ENCODE data around the gene ATP6AP1.

The ATP6AP1 gene

GRCh38 chrX:154471839-154472684 lies 43.6 kb downstream of the ATP6AP1 start:
- DNase-seq (ENCODE audit: low spot score), result no peak

DNA sequence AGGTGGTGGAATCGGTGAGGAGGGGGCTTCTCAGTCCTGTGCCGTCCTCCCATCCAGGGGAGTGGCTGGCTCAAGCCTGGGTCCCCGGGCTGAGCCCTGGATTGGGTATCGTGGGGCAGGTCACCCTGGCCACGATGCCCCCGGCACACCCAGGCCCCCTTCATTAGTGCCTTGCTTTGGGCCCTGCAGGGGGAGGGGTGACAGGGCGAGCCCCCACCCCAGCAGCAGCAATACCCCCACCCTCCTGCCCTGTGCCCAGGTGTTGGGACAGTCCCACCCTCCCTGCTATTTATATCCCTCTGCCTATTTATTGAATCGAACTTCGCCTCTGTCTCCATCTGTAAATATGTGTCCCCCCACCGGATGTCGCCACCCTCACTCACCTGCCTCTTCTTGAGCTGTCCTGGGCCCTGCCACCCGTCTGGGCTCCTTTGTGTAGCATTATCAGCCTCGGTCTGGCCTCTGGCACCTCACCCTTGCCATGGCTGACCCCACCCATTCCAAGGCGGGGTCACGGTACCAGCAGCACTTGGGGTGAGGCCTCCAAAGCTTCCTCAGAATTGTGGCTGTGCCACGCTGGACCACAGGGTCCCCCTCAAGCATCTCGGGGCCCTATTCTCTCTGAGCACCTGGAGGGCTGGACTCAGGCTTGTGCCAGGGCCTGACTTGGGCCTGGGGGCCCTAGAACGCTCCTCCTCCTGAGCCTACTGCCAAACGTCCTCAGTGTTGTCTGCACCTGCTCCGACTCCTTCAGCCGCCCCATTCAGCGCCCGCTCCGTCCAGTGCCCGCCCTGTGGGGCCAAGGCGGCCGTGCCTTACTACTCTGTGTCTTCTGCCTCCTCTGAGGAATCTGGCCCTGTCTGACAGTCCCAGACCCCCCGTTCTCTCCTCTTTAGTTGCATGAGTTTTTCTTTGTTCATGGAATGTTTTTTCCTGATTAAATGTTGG lies 44.5 kb downstream of the ATP6AP1 start:
- DNase-seq (ENCODE audit: low spot score), result no peak

- no peak for DNase-seq (ENCODE audit: low spot score)
These were observed 45.2 kb downstream of the ATP6AP1 start for GRCh38 chrX:154473683-154474082.

DNA sequence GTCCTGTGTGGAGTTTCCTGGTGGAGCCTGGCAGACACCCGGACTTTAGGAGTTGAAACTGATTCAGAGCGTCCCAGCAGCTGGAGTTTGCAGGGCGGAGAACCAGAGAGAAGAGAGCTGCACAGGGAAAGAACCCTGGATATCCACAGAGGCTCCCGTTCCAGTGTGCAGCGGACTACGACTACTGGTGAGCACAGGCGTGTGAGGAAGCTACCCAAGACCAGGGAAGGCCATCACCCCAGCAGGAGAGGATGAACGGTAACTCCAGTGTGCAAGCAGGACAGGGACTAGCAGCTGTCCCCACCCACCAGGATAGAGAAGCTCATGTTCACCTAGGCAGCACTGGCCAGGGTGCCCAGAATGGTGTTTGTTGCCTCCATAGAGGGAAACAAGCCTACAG lies 48.3 kb downstream of the ATP6AP1 start:
- DNase-seq (ENCODE audit: low spot score), result no peak

DNA sequence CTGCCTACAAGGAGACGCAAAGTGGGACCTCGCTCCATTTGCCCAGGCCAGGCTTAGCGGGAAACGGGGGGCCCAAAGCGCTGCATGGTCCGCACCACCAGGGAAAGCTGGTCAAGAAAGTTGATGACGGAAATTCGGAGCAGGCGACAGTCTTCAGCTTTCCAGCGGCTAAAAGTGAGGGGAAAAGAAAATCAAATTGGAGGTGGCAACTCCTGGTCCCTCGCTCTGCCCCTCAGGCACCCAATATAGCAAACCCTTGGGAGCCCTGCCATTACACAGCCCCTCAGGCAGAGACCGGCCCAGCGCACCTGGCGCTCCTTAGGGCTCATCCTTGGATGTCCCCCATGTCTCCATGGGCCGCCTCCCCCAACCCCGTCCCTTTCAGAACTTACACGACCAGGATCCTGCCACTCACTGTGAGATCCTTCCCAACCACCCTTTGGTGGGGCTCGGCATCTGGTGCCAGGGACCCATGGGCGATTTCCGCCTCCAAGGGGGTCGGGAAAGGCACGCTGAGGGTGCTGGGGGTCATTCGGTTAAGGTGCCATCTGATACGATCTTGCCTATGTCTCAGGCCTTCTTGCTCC lies 49.5 kb downstream of the ATP6AP1 start:
- no peak for DNase-seq (ENCODE audit: low spot score)

- DNase-seq (ENCODE audit: low spot score), result peak; percentile 91
These were observed 50.5 kb downstream of the ATP6AP1 start, which contains the start of gene LAGE3 for GRCh38 chrX:154478728-154479622. Gene LAGE3, minus strand, starts transcription at chrX:154479281. Its CDS starts 366 bp downstream, at chrX:154478915.

DNA sequence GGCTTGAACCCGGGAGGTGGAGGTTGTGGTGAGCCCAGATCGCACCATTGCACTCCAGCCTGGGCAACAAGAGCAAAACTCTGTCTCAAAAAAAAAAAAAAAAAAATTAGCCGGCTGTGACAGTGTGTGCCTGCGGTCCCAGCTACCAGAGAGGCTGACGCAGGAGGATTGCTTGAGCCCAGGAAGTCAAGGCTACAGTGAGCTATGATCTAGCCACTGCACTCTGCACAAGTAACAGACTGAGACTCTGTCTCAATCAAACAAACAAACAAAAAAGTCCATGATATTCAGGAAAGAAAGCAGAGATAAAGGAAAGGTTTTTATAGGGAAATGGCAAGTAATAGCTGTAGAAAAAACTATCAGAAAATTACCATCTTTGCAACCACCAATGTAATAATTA lies 52.7 kb downstream of the ATP6AP1 start:
- no peak for DNase-seq (ENCODE audit: low spot score)

GRCh38 chrX:154481911-154482601 lies 53.6 kb downstream of the ATP6AP1 start:
- no peak for DNase-seq (ENCODE audit: low spot score)

DNA sequence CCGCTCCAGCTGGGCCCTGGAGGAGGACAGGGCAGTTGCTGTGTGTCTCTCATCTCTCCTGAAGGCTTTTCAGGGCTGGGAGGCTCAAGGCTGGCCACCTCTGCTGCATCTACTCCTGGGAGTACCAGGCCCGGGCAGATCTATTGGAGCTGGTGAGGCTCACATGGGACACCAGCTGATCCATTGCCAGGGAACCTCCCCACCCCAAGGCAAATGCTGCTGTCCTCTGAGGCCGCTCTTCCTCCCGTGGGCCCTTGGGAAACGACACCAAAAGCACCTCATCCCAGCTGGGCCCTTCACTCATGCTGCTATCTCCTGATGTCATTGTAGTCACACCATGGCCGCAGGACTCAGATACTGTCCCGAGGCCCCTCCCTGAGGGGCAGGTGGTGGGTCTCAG lies 54.3 kb downstream of the ATP6AP1 start:
- no peak for DNase-seq (ENCODE audit: low spot score)

DNA sequence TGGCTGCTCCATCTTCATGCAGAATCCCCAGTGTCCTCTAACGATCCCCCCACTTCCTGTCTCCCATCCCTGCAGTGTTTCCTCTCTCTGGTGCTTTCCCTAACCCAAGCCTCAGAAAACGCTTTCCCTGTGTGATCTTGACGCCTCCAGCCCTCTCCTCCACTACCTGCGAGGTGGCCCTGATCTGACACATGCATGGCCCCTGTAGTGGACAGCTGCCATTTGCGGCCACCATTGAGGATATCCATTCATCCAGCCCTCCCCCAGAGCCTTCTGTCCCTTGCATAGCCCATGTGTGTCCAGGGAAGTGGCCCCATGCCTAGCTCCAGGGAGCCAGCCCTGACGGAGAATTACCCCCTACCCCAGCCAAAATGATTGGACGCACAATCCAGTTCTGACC lies 54.8 kb downstream of the ATP6AP1 start:
- DNase-seq (ENCODE audit: low spot score), result no peak

DNA sequence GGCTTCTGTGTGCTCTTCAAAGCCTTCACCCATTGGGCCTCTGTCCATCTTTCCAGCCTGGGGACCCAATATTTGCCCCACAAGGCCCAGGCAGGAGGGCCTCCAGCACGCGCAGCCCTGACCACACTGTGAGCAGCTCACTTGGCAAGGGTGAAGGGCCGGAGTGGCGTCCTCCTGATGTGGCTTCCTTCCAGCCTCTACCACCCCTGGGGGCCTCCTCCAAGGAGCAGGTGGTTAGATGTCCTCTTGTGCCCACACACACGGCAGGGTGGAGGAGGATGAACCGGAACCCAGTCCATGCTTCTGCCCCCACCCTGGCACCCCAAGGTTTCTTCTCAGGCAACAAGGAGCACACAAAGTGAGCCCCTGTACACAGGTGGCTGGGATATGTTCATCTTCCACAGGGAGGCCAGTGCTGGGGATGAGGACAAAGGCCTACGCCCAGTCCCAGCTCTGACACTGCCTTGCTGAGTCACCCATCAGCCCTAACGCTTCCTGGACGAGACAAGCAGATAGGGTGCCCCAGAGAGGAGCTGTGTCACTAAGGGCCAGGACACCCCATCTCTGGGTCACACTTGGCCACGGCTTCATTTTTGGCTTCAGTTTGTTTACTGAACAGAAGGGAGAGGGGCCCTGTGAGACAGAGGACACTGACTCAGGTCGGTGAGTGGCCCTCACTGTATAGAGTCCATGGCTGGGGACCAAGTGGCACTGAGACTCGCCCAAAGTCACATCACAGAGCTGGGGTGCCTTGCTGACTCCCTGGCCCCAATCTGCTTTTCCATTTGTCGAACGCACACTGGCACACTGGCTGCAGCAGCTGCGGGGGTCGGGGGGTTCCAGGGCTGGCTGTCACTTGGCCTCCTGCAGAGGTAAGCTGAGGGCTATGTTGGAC lies 56.0 kb downstream of the ATP6AP1 start:
- DNase-seq (ENCODE audit: low spot score), result no peak

- no peak for DNase-seq (ENCODE audit: low spot score)
These were observed 56.9 kb downstream of the ATP6AP1 start for GRCh38 chrX:154485150-154486051.

GRCh38 chrX:154486052-154486395 lies 57.5 kb downstream of the ATP6AP1 start:
- DNase-seq (ENCODE audit: low spot score), result peak; percentile 42
